Fibroblast of skin of left quadriceps (primary cell): ENCODE data around the gene BCR.

ENCODE experiments used
- DNase-seq, 2 experiments: peaks; one replicate each; pipeline ENCODE4 v3.0.0-alpha.2; 2013; ENCODE audit warnings: low read depth in 2 of 2

Gene BCR

DNA sequence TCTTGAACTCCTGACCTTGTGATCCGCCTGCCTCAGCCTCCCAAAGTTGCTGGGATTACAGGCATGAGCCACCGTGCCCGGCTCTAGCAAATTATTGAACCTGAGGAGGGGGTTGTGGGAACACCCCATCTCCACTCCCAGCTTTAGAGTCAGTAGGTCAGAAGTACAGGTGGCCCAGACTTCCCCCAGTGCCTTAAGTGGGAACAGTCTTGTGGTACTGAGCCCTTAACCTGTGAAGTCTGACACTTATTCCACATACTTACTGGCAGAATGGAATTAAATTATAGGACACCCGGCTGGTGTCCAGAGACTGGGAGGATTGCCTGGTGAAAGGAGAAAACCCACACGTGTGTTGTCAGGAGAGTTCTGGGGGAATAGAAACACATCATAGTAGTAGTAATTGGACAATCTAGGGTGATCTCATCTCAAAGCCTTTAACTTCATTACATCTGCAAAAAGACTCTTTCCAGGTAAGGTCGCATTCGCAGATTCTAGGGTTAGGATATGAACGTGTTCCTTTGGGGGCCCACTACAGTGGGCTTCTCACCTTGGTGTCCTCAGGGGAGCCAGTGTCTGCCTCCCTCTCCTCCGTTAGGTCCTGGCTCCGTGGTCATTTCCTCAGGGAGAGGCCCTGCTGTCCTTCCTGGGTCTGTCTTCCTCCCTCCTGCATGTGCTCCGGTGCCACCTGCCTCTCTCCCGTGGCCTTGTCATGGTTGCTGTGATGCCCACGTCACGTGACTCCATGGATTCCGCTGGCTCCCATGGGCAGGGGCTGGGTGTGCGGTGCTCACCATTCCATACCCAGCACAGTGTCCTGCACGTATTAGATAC, 63.8 kb downstream of the BCR start:
- no peak for DNase-seq

DNA sequence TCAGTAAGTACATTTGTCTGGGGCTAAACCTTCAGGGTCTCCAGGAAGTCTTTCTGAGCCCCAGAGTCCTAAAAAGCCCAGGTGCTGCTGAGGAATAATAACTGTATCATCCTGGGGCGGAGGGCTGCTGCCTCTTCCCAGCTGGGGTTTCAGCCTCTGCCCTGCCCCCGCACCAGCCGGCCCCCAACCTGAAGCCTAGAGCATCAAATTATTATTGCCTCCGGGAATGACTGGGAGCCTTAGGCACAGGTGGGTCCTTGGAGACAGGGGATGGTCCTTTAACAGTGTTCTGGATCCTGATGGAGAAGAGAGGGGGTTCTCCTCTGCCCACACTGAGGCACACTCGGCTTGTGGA, 64.4 kb downstream of the BCR start:
- no peak for DNase-seq

DNA sequence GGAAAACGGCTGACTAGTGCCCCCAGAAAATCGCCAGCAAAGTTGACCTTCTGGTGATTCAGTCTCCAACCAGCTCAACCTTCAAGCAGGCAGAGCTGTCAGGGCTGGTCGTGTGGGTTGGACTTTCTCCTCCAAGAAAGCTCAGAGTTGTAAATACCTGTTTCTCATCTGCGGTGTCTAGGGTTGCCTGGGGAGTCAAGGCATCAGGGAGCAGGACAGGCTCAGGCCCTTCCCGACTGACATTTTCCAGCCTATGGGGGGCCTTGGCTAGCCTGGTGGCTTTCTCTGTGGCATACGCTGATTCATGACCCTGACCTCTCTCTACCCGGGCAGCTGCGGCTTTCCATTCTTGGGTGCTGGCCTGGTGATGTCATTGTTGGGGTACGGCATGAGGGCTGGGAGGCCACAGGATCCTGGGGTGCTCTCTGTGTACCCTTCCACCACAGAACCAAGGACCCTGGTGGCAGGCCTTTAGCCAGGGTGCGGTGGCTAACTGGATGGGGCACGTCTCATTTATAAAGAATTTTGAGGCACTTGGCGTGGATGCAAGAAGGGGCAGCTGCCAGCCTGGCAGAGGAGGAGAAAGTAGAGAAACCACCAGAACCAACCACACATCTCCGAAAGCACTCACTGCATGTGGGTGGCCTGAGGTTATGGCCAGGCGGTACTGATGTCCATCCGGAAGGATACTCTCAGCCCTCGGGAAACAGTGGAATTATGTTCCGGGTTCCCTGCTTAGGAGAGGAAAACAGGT, 64.9 kb downstream of the BCR start:
- no peak for DNase-seq

- no peak for DNase-seq
Observed at GRCh38 chr22:23245799-23246136, 65.5 kb downstream of the BCR start.

DNA sequence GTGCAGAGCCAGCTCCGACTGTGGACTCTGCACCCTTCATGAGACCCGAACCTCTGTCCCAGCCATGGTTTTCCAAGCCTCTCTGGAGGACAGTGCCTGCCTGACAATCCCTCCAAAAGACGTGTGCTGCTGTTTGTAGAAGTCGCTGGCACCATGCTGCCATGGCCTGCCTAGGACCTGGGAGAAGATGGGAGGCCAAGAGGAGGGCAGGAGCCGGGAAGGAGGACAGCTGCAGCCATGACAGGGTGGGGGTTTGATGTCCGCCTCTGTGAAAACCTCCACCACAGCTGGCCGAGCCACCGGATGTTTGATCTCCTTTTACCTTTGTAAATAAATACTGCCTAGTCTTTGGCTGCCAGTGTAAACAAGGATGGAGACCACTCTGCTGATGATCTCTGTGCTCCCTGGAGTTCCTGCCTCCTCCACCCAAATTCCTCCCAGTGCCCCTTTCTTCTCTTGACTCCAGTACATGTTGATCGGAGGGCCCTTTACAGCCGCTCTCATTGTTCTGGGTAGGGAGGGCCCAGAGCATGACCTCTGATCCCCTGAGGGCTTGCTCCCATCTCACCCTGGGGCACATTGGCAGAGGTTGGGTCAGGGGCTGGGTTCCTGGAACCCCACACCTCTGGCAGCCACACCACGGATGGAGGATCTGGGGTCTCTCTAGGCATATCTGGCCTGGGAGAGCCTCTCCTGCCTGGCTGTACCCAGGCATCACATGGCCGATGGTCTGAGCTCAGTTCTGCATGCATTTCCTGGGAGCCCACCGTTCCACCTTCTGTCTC, 66.9 kb downstream of the BCR start:
- DNase-seq, result no peak

GRCh38 chr22:23248583-23248982, 68.3 kb downstream of the BCR start:
- DNase-seq, result no peak

- DNase-seq, result no peak
Observed at GRCh38 chr22:23250056-23250784, 69.9 kb downstream of the BCR start.

GRCh38 chr22:23250785-23251363, 70.6 kb downstream of the BCR start:
- no peak for DNase-seq

- DNase-seq, result no peak
Observed at GRCh38 chr22:23251445-23252093, 71.3 kb downstream of the BCR start.

- DNase-seq, result no peak
Observed at GRCh38 chr22:23253475-23254055, 73.3 kb downstream of the BCR start.

DNA sequence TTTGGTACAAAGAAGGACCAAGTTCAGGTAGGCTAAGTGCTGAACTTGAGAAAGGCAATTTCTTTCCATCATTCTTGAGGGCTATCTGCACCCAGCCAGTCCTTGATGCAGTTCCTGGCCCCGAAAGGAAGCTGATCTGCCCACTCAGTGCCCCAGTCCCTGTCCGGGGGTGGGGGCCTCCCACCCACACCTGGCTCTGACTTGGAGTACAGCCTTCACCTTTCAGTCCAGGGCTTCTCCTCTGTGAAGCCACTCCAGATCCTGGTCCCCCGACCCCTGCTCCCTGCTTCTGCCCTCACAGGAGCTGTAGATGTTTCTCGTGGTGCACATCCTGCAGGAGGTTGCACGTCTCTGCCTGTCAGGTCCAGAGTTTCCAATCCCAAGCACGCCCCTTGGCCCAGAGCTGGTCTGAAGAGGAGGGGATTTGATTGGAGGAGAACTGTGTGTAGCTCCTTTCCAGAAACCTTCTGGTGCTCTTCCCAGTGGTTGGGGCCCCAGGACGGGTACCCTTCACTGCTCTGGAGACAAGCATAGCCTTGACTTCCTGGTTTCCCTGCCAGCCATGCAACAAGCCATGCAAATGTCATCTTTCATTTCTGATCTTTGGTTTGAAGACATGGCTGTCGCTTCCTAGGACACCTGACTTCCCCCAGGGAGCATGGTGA, 75.3 kb downstream of the BCR start:
- no peak for DNase-seq

GRCh38 chr22:23256171-23256932, 76.0 kb downstream of the BCR start:
- no peak for DNase-seq

- DNase-seq, result no peak
Observed at GRCh38 chr22:23256986-23257888, 76.9 kb downstream of the BCR start.

GRCh38 chr22:23257889-23258825, 77.8 kb downstream of the BCR start:
- DNase-seq, result no peak

GRCh38 chr22:23258826-23259170, 78.5 kb downstream of the BCR start:
- DNase-seq, result no peak

GRCh38 chr22:23259916-23260644, 79.8 kb downstream of the BCR start:
- no peak for DNase-seq
